Trophoblast cell (in vitro differentiated cells and primary cell): Measurements from ENCODE around the gene GSG1L2.

ENCODE experiments used
- DNase-seq, 2 donors: peaks; one replicate each; pipeline ENCODE4 v3.0.0-alpha.2; 2016
- H2AFZ ChIP-seq: 2 replicates; pipeline ENCODE4 v1.6.1; 2013; ENCODE audit warnings: low read length, moderate library complexity, mild to moderate bottlenecking; ENCODE audit not compliant: insufficient read depth, poor library complexity
- H2AK5ac ChIP-seq: 2 replicates; pipeline ENCODE4 v1.6.1; 2013; ENCODE audit warnings: mild to moderate bottlenecking, low read length
- H2BK120ac ChIP-seq: 2 replicates; pipeline ENCODE4 v1.6.1; 2013; ENCODE audit warnings: low read length, mild to moderate bottlenecking, moderate library complexity; ENCODE audit not compliant: insufficient read depth, poor library complexity
- H2BK12ac ChIP-seq: 2 replicates; pipeline ENCODE4 v1.6.1; 2013; ENCODE audit warnings: mild to moderate bottlenecking, low read length, moderate library complexity
- H2BK5ac ChIP-seq: 2 replicates; pipeline ENCODE4 v1.6.1; 2013; ENCODE audit warnings: low read length, low read depth, moderate library complexity, mild to moderate bottlenecking; ENCODE audit not compliant: poor library complexity
- H3K14ac ChIP-seq: 2 replicates; pipeline ENCODE4 v1.6.1; 2013; ENCODE audit warnings: mild to moderate bottlenecking, low read length
- H3K18ac ChIP-seq: 2 replicates; pipeline ENCODE4 v1.6.1; 2013; ENCODE audit warnings: mild to moderate bottlenecking, low read length
- H3K23ac ChIP-seq: 2 replicates; pipeline ENCODE4 v1.6.1; 2013; ENCODE audit warnings: low read length
- H3K27ac ChIP-seq: 2 replicates; pipeline ENCODE4 v1.5.1; 2013; ENCODE audit warnings: low read depth, mild to moderate bottlenecking, inconsistent platforms, low read length, moderate library complexity
- H3K27me3 ChIP-seq: 2 replicates; pipeline ENCODE4 v1.6.1; 2013; ENCODE audit warnings: inconsistent platforms, mild to moderate bottlenecking, low read length, moderate library complexity; ENCODE audit not compliant: insufficient read depth
- H3K36me3 ChIP-seq, 2 experiments: 1 replicate in 1 of 2; 2 replicates in 1 of 2; pipeline ENCODE4 v1.6.1; 2013; ENCODE audit warnings: low read length in 2 of 2, mild to moderate bottlenecking in 2 of 2, moderate library complexity in 1 of 2; ENCODE audit not compliant: insufficient read depth in 2 of 2, control insufficient read depth in 1 of 2
- H3K4ac ChIP-seq: 2 replicates; pipeline ENCODE4 v1.6.1; 2013; ENCODE audit warnings: low read depth, mild to moderate bottlenecking, low read length, moderate library complexity
- H3K4me1 ChIP-seq, 2 experiments: 1 replicate in 1 of 2; 2 replicates in 1 of 2; pipeline ENCODE4 v1.6.1; 2013; ENCODE audit warnings: low read length in 2 of 2, mild to moderate bottlenecking in 2 of 2, moderate library complexity in 1 of 2; ENCODE audit not compliant: insufficient read depth in 2 of 2, control insufficient read depth in 1 of 2
- H3K4me2 ChIP-seq: 2 replicates; pipeline ENCODE4 v1.6.1; 2013; ENCODE audit warnings: inconsistent platforms, mild to moderate bottlenecking, low read length, moderate library complexity
- H3K4me3 ChIP-seq: 2 replicates; pipeline ENCODE4 v1.5.1; 2013; ENCODE audit warnings: mild to moderate bottlenecking, low read depth, low read length, inconsistent platforms
- H3K79me1 ChIP-seq: one replicate; pipeline ENCODE4 v1.6.1; 2013; ENCODE audit warnings: low read length
- H3K79me2 ChIP-seq: 2 replicates; pipeline ENCODE4 v1.6.1; 2013; ENCODE audit warnings: low read length, mild to moderate bottlenecking; ENCODE audit not compliant: control insufficient read depth, insufficient read depth, poor library complexity
- H3K9ac ChIP-seq: 2 replicates; pipeline ENCODE4 v1.6.1; 2013; ENCODE audit warnings: mild to moderate bottlenecking, low read length
- H3K9me3 ChIP-seq: 2 replicates; pipeline ENCODE4 v1.6.1; 2013; ENCODE audit warnings: low read depth, mild to moderate bottlenecking, control low read depth, inconsistent platforms, low read length; ENCODE audit not compliant: insufficient read depth
- H4K12ac ChIP-seq: 2 replicates; pipeline ENCODE4 v1.6.1; 2013; ENCODE audit warnings: low read depth, mild to moderate bottlenecking, low read length, moderate library complexity
- H4K8ac ChIP-seq: 2 replicates; pipeline ENCODE4 v1.6.1; 2013; ENCODE audit warnings: low read depth, mild to moderate bottlenecking, low read length, moderate library complexity
- H4K91ac ChIP-seq: one replicate; pipeline ENCODE4 v1.6.1; 2013; ENCODE audit warnings: low read depth, mild to moderate bottlenecking, low read length, moderate library complexity
- WGBS: extraction: QIAGEN DNeasy Blood & Tissue Kit; methylation state at CpG from one replicate; pipeline ENCODE4 v1.1.7; 2013; ENCODE audit warnings: missing lambda C conversion rate; ENCODE audit not compliant: insufficient read length, insufficient coverage; ENCODE audit errors: extremely low coverage; 5-methylcytosine and 5-hydroxymethylcytosine counted together

GSG1L2 gene

DNA sequence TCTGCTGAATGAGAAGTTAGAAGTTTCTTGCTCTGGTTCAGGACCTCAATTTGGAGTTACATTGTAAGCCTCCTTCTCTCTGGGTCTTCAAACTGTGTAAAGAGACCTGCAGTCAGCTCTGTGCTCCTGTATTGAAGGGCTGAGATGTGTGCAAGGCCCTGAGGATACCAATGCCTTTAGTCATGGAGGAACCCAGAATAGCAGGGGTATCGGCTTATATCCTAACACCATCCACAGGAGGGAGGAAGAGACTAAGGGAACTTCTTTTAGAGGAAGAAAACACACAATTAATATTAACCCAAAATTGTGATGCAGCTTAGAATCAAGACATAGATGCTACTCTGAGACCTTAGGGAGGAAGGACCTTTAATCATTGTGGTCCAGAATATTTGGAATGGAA is 40.3 kb upstream of the GSG1L2 start:
- no peak overlapping the region for H2BK12ac ChIP-seq
- H3K9ac ChIP-seq = no peak overlapping the region
- no peak overlapping the region for H2BK5ac ChIP-seq
- H3K36me3 ChIP-seq = no peaks in the 10 kb centered on the region
- H4K8ac ChIP-seq = no peak overlapping the region
- DNase-seq = no peak
- H3K9me3 ChIP-seq = peaks cover 7% of the 10 kb centered on the region
- H3K79me2 ChIP-seq = no peaks in the 10 kb centered on the region
- H3K23ac ChIP-seq = no peak overlapping the region
- no peak overlapping the region for H2AFZ ChIP-seq
- WGBS = no CpG with 5 or more reads among the region's 1 CpG
- H3K14ac ChIP-seq = no peak overlapping the region
- H3K18ac ChIP-seq = no peak overlapping the region
- no peaks in the 10 kb centered on the region for H3K4me1 ChIP-seq
- H3K4ac ChIP-seq = no peak overlapping the region
- H3K4me3 ChIP-seq = no peak overlapping the region
- H3K27me3 ChIP-seq = no peaks in the 10 kb centered on the region
- H3K27ac ChIP-seq = no peak overlapping the region
- no peak overlapping the region for H2AK5ac ChIP-seq
- H2BK120ac ChIP-seq = no peak overlapping the region
- H4K12ac ChIP-seq = no peak overlapping the region
- H4K91ac ChIP-seq = no peak overlapping the region
- no peaks in the 10 kb centered on the region for H3K79me1 ChIP-seq
- no peak overlapping the region for H3K4me2 ChIP-seq

- Histone ChIP-seq H2BK120ac (no peak overlapping the region), H3K4ac (no peak overlapping the region), H3K4me1 (no peaks in the 10 kb centered on the region), H3K79me1 (no peaks in the 10 kb centered on the region), H2AFZ (no peak overlapping the region), H3K36me3 (no peaks in the 10 kb centered on the region), H3K18ac (no peak overlapping the region), H3K4me3 (no peak overlapping the region), H3K9me3 (peaks cover 7% of the 10 kb centered on the region), H3K27ac (no peak overlapping the region), H3K14ac (no peak overlapping the region), H4K91ac (no peak overlapping the region), H2BK5ac (no peak overlapping the region), H3K27me3 (no peaks in the 10 kb centered on the region), H2AK5ac (no peak overlapping the region), H3K9ac (peak overlapping the region; percentile 12), H2BK12ac (no peak overlapping the region), H3K79me2 (no peaks in the 10 kb centered on the region), H3K4me2 (no peak overlapping the region), H3K23ac (no peak overlapping the region), H4K8ac (no peak overlapping the region), H4K12ac (no peak overlapping the region)
- no CpG with 5 or more reads among the region's 7 CpGs for WGBS
- DNase-seq = no peak
These were observed 39.0 kb upstream of the GSG1L2 start for GRCh38 chr17:9860851-9861250.

GRCh38 chr17:9859781-9860180 is 37.9 kb upstream of the GSG1L2 start:
- Histone ChIP-seq H3K27ac (no peak overlapping the region), H3K4me1 (no peaks in the 10 kb centered on the region), H3K36me3 (no peaks in the 10 kb centered on the region), H3K23ac (no peak overlapping the region), H4K8ac (no peak overlapping the region), H4K91ac (no peak overlapping the region), H3K18ac (no peak overlapping the region), H2AFZ (no peak overlapping the region), H3K4me3 (no peak overlapping the region), H4K12ac (no peak overlapping the region), H3K4me2 (no peak overlapping the region), H3K9ac (no peak overlapping the region), H3K27me3 (no peaks in the 10 kb centered on the region), H2BK120ac (no peak overlapping the region), H3K9me3 (peaks cover 7% of the 10 kb centered on the region), H3K14ac (no peak overlapping the region), H2AK5ac (no peak overlapping the region), H2BK12ac (no peak overlapping the region), H2BK5ac (peak overlapping the region; percentile 42), H3K79me2 (no peaks in the 10 kb centered on the region), H3K4ac (no peak overlapping the region), H3K79me1 (no peaks in the 10 kb centered on the region)
- WGBS = no CpG with 5 or more reads among the region's 5 CpGs
- DNase-seq = no peak

DNA sequence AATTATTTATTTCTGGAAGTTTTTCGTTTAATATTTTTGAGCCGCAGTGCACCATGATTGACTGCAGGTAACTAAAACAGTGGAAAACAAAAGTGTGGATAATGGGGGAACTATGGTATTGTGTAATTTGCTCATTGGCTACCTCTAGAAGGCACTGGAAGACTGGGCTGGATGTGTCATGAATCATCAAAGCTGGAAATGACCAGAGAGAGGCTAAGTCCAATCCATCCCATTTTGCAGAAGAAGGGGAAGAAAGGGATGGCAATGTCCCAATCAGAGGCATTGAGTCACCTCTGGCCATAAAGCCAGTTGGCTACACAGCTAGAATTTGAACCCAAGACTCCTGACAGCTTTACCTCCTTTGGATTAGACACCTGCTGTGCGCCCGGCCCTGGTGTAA is 33.2 kb upstream of the GSG1L2 start:
- no peak for DNase-seq
- Histone ChIP-seq H3K4ac (no peak overlapping the region), H2BK5ac (no peak overlapping the region), H4K91ac (no peak overlapping the region), H3K4me2 (no peak overlapping the region), H3K9me3 (peaks cover 3% of the 10 kb centered on the region), H4K12ac (no peak overlapping the region), H3K27ac (no peak overlapping the region), H3K79me2 (no peaks in the 10 kb centered on the region), H3K27me3 (no peaks in the 10 kb centered on the region), H3K4me1 (no peaks in the 10 kb centered on the region), H2BK12ac (no peak overlapping the region), H4K8ac (no peak overlapping the region), H3K79me1 (no peaks in the 10 kb centered on the region), H3K18ac (no peak overlapping the region), H3K36me3 (no peaks in the 10 kb centered on the region), H2BK120ac (no peak overlapping the region), H2AK5ac (no peak overlapping the region), H3K4me3 (no peak overlapping the region), H3K9ac (no peak overlapping the region), H3K14ac (no peak overlapping the region), H2AFZ (no peak overlapping the region), H3K23ac (no peak overlapping the region)
- no CpG with 5 or more reads among the region's 4 CpGs for WGBS
